ENCODE results near the gene TPCN2. TPM values are rescaled to one million over a fixed set of nuclear protein-coding genes. Genes with fewer than 3 reads are reported as not detected.

The TPCN2 gene
- total RNA-seq, 1 experiment from 2014 or later, result 5.5 TPM

DNA sequence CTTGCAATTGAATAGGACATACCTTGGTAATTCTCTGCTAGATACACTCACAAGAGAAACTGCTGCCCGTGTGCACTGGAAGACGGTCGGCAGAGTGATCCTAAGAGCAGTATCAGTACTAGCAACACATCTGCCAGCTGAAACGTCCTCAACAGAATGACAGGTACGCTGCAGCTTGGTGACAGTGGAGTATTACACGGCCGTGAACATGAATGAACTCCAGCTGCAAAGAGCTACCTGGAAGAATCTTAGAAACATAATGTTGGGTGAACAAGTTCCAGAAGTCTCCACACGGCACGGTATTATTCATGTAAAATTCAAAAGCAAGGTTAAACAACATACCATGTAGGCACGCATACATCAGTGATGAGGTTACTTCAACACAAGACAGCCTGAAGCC, 44.4 kb downstream of the TPCN2 start:
- no peak overlapping the region for H3K27ac ChIP-seq
- no peak overlapping the region for H3K4me3 ChIP-seq
- no peak for DNase-seq
- no peaks in the 10 kb centered on the region for H3K36me3 ChIP-seq
- H3K4me1 ChIP-seq, result peaks cover 5% of the 10 kb centered on the region; the same call in 1 of the 2 replicates
- no peaks in the 10 kb centered on the region for H3K9me3 ChIP-seq (replicated peaks)
- H3K27me3 ChIP-seq, result no peaks in the 10 kb centered on the region

DNA sequence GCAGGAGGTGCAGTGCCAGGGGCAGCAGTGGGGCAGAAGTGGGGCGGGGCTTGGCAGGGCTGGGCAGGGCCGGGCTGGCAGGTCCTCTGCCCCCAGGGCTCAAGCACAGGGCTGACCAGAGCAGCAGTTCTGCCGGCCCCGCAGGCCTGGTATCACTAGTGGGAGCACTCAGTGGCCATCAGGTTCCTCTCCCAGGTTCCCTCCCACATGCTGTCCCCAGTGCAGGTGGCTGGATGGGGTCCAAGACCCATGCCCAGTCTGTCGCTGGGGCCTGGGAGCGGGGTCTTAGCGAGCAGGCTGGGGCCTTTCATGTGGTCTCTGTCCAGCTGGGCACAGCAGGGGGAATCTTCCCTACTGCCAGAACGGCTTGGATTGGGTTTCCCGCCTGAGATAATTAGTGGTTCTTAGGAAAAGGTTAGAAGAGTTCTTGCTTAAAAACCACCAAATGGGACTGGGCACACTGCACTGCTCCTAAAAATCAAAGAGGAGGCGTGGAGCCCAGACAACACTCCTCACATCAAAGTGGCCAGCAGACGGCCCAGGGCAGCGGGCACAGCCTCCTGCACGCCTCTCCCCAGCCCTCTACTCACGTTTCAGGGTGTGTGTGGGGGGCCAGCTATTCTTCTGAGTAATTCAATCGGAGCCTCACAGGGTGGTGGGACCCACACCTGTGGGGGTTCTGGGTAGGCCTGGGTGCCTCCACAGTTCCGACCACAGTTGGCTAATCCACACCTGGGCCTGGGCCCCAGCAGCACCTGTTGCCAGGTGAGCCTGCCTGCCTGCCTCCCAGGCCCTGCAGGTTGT, 45.6 kb downstream of the TPCN2 start:
- Histone ChIP-seq H3K4me1 (peaks cover 2% of the 10 kb centered on the region; the same call in 1 of the 2 replicates), H3K4me3 (no peak overlapping the region), H3K9me3 (replicated peaks) (no peaks in the 10 kb centered on the region), H3K27ac (no peak overlapping the region), H3K27me3 (no peaks in the 10 kb centered on the region), H3K36me3 (no peaks in the 10 kb centered on the region)
- peak in 1 of 2 experiments; percentile 24 for DNase-seq

DNA sequence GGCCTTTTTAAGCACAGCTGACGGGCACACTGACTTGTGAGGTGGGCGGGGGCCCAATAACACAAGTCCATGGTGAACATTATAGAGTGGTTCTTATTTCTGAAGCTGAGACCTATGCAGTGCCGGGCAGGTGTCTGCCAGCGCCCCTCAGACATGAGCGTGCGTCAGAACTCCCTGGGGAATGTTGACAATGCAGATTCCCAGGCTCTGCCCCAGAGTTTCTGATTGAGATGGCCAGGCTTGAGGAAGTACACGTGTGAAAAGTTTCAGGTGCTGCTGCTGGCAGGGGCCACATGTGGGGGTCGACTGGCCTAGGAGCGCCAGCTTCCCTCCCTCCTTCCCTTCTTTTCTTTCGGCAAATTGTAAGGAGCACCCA, 46.2 kb downstream of the TPCN2 start:
- Histone ChIP-seq H3K4me3 (no peak overlapping the region), H3K27ac (no peak overlapping the region), H3K27me3 (no peaks in the 10 kb centered on the region), H3K36me3 (no peaks in the 10 kb centered on the region), H3K9me3 (replicated peaks) (no peaks in the 10 kb centered on the region), H3K4me1 (peaks cover 7% of the 10 kb centered on the region; the same call in 1 of the 2 replicates)
- DNase-seq, result no peak

DNA sequence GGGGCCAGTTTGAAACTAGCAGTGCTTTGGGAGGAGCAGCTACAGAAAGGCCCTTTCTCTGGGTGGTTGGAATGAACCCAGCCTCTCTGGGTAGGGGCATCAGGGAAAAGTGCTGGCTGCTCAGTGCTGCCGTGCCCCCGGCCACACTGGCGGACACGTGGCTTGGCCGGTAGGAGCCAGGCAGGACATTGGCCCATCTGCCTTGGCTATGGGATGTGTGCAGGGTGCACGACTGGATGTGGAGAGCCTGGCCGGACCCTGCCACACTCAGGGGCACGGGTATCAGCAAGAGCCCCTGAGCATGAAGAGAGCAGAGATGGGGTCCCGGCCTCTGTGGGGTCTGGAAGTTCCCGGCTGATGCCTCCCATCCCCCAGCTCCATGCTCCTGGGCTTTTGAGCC, 46.6 kb downstream of the TPCN2 start:
- Histone ChIP-seq H3K9me3 (replicated peaks) (no peaks in the 10 kb centered on the region), H3K36me3 (no peaks in the 10 kb centered on the region), H3K27me3 (no peaks in the 10 kb centered on the region), H3K4me3 (no peak overlapping the region), H3K4me1 (peaks cover 7% of the 10 kb centered on the region; the same call in 1 of the 2 replicates), H3K27ac (no peak overlapping the region)
- DNase-seq, result no peak

DNA sequence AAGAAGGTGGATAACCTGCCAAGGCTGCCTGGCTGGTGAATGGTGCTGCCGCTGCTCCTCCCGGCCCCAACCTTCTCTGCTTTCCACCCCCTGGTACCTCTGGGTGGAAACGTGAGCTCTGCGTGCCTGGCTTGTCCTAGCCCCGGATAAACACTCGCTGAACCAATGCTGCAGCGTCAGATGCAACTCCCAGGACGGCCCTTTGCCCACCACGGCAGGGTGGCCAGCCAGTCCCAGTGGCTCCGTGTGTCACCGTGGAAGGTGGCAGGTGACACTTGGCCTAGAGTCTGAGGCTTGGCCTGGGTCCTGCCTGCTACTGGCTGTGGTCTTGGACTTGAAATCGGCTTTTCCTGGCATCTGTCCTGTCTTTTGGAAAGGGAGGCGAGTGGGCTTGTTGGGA, 47.7 kb downstream of the TPCN2 start:
- H3K9me3 ChIP-seq (replicated peaks), result no peaks in the 10 kb centered on the region
- no peaks in the 10 kb centered on the region for H3K27me3 ChIP-seq
- no peak overlapping the region for H3K27ac ChIP-seq
- DNase-seq, result no peak
- no peak overlapping the region for H3K4me3 ChIP-seq
- H3K4me1 ChIP-seq, result peaks cover 7% of the 10 kb centered on the region; the same call in 1 of the 2 replicates
- no peaks in the 10 kb centered on the region for H3K36me3 ChIP-seq

DNA sequence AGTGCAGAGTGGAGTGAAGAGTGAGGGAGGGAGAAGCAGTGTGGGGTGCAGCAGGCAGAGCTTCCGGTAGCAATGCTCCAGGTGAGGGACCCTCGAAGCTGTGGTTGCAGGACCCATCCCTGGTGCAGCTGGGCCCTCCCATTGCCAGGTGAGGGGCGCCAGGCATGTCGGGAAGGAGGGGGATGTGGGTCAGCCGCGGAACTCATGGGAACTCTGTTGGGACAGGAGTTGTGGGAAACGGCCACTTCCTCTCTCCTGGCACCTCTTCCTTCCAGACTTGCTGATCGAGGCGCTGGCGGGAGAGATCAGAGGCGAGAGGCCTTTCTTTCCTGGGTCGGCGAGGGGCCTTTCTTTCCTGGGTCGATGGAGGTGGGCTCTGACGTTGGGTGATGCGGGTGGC, 48.5 kb downstream of the TPCN2 start:
- no peak overlapping the region for H3K4me3 ChIP-seq
- H3K27ac ChIP-seq, result no peak overlapping the region
- DNase-seq, result no peak
- no peaks in the 10 kb centered on the region for H3K27me3 ChIP-seq
- H3K36me3 ChIP-seq, result no peaks in the 10 kb centered on the region
- H3K9me3 ChIP-seq (replicated peaks), result no peaks in the 10 kb centered on the region
- H3K4me1 ChIP-seq, result peaks cover 7% of the 10 kb centered on the region; the same call in 1 of the 2 replicates

DNA sequence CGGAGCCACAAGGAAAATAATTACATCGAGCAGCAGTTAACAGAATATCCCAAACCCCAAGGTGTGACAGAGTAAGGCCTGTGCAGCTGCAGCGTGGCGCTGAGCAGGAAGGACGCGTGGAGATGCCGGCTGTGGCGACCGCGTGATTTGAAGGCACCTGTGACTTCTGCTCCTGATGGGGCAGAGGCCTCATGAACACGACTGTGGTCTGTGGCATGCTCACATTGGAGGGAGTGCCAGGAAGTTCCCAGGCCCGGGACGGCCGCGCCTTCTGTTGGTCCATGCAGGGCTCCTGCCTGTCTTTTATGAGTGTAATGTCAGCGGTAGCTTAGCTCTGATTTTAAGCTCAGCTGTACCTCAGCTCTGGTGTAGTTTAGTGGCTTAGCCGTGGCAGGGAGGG, 50.4 kb downstream of the TPCN2 start:
- no peaks in the 10 kb centered on the region for H3K9me3 ChIP-seq (replicated peaks)
- no peaks in the 10 kb centered on the region for H3K36me3 ChIP-seq
- H3K27ac ChIP-seq, result no peak overlapping the region
- peak; percentile 42 to 50 for DNase-seq
- no peaks in the 10 kb centered on the region for H3K27me3 ChIP-seq
- no peak overlapping the region for H3K4me3 ChIP-seq
- H3K4me1 ChIP-seq, result peaks cover 7% of the 10 kb centered on the region; the same call in 1 of the 2 replicates

DNA sequence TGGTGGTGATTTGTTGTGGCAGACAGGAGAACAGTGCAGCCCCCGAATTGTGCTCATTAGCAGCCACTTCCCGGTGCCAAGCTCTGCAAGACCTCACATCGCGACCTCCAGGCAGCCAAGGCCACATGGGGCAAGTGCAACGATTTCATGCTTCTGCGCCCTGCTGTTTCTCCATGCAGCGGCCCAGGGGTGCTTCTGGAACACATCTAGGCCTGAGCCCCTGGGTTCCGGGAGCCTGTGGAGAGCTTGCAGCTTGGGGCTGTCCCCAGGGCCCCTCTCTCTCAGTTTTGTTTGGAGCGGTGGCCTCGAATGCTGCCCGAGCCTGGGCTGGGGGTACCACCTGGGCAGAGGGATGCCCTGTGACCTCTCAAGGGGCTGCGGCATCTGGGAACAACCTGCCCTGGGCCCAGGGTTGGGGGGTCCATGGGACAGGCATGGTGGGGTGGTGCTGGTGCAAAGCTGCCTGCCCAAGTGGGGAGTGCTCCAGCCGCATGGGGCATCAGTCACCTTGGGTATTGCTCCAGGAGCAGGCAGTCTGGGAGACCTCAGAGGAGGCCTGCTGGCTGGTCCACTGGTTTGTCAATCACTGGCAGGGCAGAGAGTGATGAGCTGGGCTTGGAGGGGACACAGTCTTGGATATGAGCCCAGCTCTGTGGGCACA, 51.9 kb downstream of the TPCN2 start:
- Histone ChIP-seq H3K27me3 (no peaks in the 10 kb centered on the region), H3K4me1 (peaks cover 5% of the 10 kb centered on the region; the same call in 1 of the 2 replicates)

DNA sequence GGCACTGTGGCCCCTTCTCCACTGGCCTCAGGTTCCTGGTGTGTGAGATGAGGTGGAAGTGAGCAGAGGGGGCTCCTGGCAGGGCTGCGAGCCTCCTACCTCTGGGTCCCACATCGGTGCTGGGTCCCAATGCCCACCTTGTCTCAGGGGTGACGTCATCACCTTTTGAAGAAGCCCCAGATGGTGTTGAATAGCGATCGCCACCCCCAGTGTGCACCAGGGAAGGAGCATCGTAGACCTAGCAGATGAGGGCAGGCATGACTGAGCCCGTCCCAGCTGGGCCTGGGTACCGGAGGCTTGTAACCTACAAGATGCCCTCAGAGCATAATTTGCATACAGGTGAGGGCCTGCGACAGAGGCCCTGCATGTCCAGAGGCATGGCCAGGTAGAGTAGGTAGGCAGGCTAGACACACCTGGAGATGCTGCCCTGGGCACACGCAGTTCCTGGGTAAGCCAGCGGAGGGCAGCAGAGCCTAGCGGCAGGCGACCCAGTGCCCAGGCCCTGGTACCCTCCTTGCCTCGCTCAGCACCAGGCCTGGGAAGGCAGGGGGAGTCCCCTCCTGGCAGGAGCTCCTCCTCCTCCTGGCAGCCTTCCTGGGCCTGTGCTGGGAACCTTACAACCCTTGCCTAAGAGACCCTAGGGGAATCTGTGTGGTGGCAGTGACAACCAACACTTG, 52.5 kb downstream of the TPCN2 start:
- peak; percentile 62 to 70 for DNase-seq
- no peak overlapping the region for H3K4me3 ChIP-seq
- no peaks in the 10 kb centered on the region for H3K36me3 ChIP-seq
- H3K27ac ChIP-seq, result no peak overlapping the region
- peaks cover 5% of the 10 kb centered on the region; the same call in 1 of the 2 replicates for H3K4me1 ChIP-seq
- no peaks in the 10 kb centered on the region for H3K9me3 ChIP-seq (replicated peaks)
- no peaks in the 10 kb centered on the region; the same call in 1 of the 2 replicates for H3K27me3 ChIP-seq

More for the DNA sequence above, 51.9 kb downstream of the TPCN2 start:
- Histone ChIP-seq H3K9me3 (replicated peaks) (no peaks in the 10 kb centered on the region), H3K27ac (no peak overlapping the region), H3K36me3 (no peaks in the 10 kb centered on the region), H3K4me3 (no peak overlapping the region)
- DNase-seq, result no peak

DNA sequence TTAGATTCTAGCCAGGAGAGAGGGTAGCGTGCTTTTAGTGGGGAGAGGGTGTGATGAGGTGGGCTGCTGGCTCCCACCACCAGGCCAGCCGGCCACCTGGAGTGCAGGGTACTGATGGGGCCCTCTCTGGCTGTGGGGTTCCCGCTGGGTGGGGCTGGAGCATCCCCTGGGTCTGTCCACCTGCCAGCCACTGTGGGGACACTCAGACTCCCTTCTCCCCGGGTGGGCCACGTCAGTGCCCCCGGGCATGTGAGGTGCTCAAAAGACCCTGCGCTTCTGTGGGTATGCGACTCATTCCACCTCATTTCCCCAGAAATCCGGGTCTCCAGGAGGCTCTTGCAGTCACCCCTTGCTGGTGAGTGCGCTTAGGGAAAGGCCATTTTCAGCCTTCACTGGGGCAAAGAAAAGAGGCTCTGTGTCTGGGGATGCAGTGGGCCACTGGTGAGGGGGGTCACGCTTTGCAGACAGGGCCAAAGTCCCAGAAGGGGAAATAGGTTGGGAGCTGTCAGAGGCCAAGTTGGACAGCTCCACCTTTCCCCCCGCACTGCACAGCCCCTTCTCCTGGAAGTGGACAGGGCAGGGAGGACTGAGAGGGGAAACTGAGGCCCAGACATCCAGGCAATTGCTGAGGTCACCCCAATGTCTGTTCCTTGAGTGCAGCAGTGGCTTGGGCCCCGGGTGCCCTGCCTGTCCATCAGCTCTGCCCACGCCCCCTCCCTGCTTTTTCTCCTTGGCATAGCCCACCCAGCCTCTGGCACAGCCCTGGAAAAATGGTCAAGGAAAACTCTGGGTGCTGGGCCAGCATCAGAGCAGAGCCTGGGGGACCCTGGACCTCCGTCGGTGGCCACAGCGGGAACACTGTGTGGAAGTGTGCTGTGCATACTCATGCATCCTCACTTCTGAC, 53.3 kb downstream of the TPCN2 start:
- no peaks in the 10 kb centered on the region; the same call in 1 of the 2 replicates for H3K27me3 ChIP-seq
- DNase-seq, result no peak
- H3K4me1 ChIP-seq, result peaks cover 5% of the 10 kb centered on the region; the same call in 1 of the 2 replicates
- no peak overlapping the region for H3K27ac ChIP-seq
- no peaks in the 10 kb centered on the region for H3K9me3 ChIP-seq (replicated peaks)
- H3K36me3 ChIP-seq, result no peaks in the 10 kb centered on the region
- H3K4me3 ChIP-seq, result no peak overlapping the region

DNA sequence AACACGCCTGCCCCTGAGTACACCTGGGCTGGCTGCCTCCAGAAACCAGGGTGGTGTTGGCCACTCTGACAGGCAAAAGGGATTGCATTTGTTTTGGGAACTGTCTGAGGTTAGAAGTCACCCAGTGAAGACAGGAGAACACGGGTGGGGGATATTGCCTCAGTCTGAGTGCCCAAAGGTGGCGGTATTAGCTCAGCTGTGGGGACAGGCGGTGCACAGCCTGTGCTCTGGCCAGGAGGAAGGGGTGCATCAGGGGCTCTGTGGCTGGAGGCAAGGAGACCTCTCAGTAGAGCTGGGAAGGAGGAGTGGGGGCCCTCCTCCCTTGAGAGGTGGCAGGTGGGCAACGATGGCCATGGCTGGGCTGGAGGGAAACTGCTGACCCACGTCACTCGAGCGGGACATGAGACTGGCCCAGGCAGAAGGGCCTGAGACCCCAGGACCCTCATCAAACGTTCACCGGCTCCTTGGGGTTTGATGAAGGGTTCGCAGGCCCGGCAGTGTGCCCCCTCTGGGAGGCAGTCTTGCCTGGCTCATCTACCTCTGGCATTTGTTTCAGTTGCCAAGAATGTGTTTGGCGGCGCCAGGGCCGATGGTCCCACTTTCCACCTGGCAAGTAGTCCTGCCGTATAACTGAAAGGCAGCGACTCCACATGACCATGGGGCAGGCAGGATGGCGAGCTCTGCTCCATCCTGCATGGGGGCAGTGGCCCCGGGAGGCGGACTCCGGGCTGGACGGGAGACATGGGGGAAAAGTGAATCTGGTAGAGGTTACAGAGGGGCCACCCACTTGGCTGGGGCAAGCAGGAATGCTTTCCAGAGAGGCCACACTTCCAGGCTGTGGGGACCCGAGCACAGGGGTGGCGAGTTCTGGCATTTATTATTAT, 54.2 kb downstream of the TPCN2 start:
- no peaks in the 10 kb centered on the region for H3K9me3 ChIP-seq (replicated peaks)
- H3K36me3 ChIP-seq, result no peaks in the 10 kb centered on the region
- peaks cover 5% of the 10 kb centered on the region; the same call in 1 of the 2 replicates for H3K4me1 ChIP-seq
- no peak overlapping the region for H3K27ac ChIP-seq
- no peaks in the 10 kb centered on the region; the same call in 1 of the 2 replicates for H3K27me3 ChIP-seq
- DNase-seq, result peak; percentile 39 to 55
- no peak overlapping the region for H3K4me3 ChIP-seq

DNA sequence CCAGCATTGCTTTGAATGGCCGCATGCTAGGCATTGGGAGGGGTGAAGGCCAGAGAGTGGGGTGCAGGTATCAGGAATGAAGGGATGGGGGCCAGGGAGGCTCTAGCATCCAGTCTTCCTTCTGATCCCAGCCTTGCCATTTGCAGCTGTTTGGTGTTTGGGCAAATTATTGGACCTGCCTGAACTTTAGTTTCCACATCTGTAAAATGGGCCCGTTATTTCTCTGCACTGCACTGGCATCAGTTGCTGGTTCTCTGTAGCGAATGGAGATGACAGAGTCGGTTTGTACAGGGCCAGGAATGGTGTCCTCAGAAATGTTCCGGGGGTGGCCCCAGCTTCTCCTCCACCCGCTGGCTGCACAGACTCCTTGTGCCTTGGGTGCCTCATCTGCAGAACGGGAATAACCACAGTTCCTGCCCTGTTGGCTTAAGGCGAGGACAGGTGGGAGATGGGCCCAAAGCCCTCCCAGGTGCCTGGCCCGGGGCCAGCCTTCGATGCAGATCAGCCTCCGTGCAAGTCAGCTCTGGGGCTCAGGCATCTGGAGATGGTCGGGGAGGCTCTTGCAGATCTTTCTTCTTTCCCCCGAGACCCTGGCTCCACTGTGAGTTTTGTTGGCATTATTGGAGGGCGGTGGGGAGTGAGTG, 55.6 kb downstream of the TPCN2 start:
- Histone ChIP-seq H3K4me1 (peaks cover 5% of the 10 kb centered on the region; the same call in 1 of the 2 replicates), H3K27ac (no peak overlapping the region), H3K36me3 (no peaks in the 10 kb centered on the region), H3K9me3 (replicated peaks) (no peaks in the 10 kb centered on the region), H3K4me3 (no peak overlapping the region), H3K27me3 (no peaks in the 10 kb centered on the region; the same call in 1 of the 2 replicates)
- DNase-seq, result no peak

DNA sequence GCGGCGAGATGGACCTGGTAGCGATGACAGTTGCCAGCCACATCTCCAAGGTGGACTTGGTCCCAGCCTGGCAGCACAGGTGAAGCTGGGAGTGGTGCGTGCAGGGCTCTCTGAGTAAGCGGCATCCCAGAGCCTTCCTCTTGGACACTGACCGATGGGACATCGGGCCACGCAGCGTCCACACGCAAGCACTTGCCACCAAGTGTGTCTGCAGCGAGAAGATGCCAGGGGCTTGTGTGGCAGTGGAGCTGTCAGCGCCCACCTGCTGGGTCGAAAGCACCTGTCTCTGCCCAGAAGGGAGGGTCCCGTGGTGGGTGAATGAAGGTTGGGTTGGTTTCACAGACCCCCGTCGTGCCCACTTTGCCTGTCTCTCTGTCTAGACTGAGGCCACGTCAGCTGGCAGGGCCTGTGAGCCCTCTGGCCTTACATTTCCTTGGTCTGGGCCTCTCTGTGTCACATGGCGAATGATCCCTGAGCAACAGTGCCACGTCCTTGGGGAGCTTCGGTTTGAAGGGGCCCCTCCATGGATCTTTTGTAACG, 56.2 kb downstream of the TPCN2 start:
- H3K9me3 ChIP-seq (replicated peaks), result no peaks in the 10 kb centered on the region
- no peak overlapping the region for H3K4me3 ChIP-seq
- H3K4me1 ChIP-seq, result no peaks in the 10 kb centered on the region; the same call in 1 of the 2 replicates
- no peak overlapping the region for H3K27ac ChIP-seq
- DNase-seq, result no peak
- no peaks in the 10 kb centered on the region; the same call in 1 of the 2 replicates for H3K27me3 ChIP-seq
- no peaks in the 10 kb centered on the region for H3K36me3 ChIP-seq
